ENCODE data around the gene ZCCHC7.

Gene ZCCHC7

DNA sequence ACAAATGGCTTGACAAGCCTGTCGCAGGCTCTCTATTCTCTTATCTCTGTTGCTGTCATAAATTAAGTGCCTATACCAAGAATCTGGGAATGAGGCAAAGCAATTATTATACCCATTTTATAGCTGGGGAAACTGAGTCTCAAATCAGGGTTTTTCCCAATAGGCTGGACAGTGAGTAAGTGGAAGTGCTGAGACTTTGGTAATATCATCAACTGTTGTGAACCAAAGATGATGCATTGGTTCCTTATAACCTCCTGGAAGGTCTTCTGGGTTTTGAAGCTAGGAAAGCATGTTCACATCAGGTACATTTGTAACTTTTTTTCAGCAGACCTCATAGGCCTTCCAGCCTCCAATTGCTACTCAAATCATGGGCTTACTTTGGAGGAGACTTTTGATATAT, 25.6 kb upstream of the ZCCHC7 start:
- in situ Hi-C loops (cut with MboI; ENCODE audit: low pct_unique_long_range_greater_than_20kb, low sequenced_read_pairs, unreplicated experiment): no loop called here
- TF ChIP-seq, protein P1, sequence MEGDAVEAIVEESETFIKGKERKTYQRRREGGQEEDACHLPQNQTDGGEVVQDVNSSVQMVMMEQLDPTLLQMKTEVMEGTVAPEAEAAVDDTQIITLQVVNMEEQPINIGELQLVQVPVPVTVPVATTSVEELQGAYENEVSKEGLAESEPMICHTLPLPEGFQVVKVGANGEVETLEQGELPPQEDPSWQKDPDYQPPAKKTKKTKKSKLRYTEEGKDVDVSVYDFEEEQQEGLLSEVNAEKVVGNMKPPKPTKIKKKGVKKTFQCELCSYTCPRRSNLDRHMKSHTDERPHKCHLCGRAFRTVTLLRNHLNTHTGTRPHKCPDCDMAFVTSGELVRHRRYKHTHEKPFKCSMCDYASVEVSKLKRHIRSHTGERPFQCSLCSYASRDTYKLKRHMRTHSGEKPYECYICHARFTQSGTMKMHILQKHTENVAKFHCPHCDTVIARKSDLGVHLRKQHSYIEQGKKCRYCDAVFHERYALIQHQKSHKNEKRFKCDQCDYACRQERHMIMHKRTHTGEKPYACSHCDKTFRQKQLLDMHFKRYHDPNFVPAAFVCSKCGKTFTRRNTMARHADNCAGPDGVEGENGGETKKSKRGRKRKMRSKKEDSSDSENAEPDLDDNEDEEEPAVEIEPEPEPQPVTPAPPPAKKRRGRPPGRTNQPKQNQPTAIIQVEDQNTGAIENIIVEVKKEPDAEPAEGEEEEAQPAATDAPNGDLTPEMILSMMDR (IDR thresholded peaks at IDR 0.05; ENCODE audit: extremely low read depth, insufficient read depth, missing control alignments): no peak

DNA sequence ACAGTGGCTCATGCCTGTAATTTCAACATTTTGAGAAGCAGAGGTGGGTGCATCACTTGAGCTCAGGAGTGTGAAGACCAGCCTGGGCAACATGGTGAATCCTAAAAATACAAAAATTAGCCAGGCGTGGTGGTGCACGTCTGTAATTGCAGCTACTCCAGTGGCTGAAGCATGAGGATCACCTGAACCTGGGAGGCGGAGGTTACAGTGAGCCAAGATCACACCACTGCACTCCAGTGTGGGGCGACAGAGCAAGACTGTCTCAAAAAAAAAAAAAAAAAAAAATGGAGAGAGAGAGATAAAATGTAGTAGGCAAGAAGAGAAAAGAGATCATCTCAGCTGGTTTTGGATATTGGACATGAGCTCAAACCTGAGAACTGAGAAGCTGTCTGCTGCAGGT, 23.7 kb upstream of the ZCCHC7 start:
- TF ChIP-seq, protein P1 (IDR thresholded peaks at IDR 0.05; ENCODE audit: extremely low read depth, insufficient read depth, missing control alignments): no peak
- in situ Hi-C loops (cut with MboI; ENCODE audit: low pct_unique_long_range_greater_than_20kb, low sequenced_read_pairs, unreplicated experiment): no loop called here
- DNase-seq (ENCODE audit: low spot score): no peak

More for the DNA sequence above, 25.6 kb upstream of the ZCCHC7 start:
- DNase-seq (ENCODE audit: low spot score): no peak

DNA sequence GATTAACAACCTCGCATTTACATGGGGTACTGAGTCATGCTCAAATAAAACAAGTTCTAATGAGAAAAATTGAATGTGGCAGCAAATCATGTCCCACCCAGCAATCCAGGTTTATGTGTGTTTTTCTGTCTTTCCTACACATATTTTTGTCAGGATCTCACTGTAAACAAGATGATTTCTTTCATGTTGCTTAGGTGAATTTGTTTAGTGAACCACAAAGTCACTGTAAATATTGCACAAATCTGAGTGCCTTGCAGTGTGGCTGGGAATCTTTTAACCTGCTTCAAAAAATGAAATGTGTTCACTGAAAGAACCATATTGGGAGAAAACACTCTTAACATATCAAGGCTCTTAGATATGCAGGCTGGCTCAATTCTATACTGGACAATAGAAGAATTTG, 23.1 kb upstream of the ZCCHC7 start:
- no peak for DNase-seq (ENCODE audit: low spot score)
- TF ChIP-seq, protein P1 (IDR thresholded peaks at IDR 0.05; ENCODE audit: extremely low read depth, insufficient read depth, missing control alignments): no peak
- in situ Hi-C loops (cut with MboI; ENCODE audit: low pct_unique_long_range_greater_than_20kb, low sequenced_read_pairs, unreplicated experiment): no loop called here

DNA sequence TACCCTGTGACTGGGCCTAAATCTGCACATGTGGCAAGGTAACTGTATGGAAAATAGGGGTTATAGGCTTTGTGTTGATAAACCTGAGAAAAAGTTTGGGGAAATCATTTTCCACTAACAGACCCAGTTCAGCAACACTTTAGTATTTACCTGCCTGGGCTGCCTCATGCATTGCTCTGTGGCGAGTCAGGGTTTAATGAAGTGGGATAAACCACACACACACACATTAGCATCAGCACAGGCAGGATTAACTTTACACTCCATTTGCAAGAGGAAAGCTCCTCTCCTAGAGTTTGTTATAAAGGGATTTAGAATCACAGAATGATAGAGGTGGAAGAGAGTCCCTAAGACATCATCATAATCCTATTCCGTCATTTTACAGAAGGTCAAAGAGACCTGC, 20.0 kb upstream of the ZCCHC7 start:
- in situ Hi-C loops (cut with MboI; ENCODE audit: low pct_unique_long_range_greater_than_20kb, low sequenced_read_pairs, unreplicated experiment): no loop called here
- TF ChIP-seq, protein P1 (IDR thresholded peaks at IDR 0.05; ENCODE audit: extremely low read depth, insufficient read depth, missing control alignments): no peak
- DNase-seq (ENCODE audit: low spot score): no peak

DNA sequence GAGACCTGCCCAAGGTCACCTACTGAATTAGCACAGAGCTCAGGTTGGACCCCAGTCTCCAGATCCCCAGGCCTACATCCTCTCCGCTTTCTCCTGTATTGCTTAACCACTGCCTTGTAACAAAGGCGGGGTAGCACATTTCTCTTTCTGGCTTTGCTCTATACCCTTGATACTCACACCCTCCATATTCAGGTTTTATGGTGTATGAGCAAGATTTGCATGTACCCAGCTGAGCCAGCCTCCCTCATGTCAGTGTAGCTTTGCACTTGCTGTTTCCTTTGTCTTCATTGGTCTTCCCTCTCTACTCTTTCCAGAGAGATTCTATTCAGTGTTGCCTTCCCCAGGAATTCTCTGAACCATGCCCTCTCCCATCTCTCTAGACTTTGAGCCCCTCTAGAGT, 19.6 kb upstream of the ZCCHC7 start:
- TF ChIP-seq, protein P1 (IDR thresholded peaks at IDR 0.05; ENCODE audit: extremely low read depth, insufficient read depth, missing control alignments): no peak
- in situ Hi-C loops (cut with MboI; ENCODE audit: low pct_unique_long_range_greater_than_20kb, low sequenced_read_pairs, unreplicated experiment): no loop called here
- DNase-seq (ENCODE audit: low spot score): no peak

DNA sequence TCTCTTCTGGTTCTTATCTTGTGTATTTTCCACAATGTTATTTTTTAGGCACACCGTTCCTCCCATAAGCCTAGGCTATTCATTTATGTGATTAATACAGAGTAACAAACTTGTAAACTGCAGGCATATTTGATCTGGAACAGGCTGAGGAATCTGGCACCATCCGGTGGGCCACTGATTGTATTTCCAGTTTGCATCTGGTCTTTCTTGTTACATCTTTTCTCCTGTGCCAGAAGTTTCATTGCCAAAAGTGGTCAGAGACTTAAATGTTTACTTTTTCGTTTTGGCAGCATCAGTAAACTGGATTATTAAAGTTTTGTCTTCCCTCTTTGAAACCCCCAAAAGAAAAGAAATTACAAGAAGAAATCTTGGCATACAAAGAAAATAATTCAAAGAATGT, 17.9 kb upstream of the ZCCHC7 start:
- in situ Hi-C loops (cut with MboI; ENCODE audit: low pct_unique_long_range_greater_than_20kb, low sequenced_read_pairs, unreplicated experiment): no loop called here
- TF ChIP-seq, protein P1 (IDR thresholded peaks at IDR 0.05; ENCODE audit: extremely low read depth, insufficient read depth, missing control alignments): no peak

More for the DNA sequence above, 17.9 kb upstream of the ZCCHC7 start:
- no peak for DNase-seq (ENCODE audit: low spot score)
